Measurements from ENCODE around the gene CPSF7. TPM values are rescaled to one million over a fixed set of nuclear protein-coding genes. Genes with fewer than 3 reads are reported as not detected.
A peak's percentile ranks its signal among the peaks of the same experiment; 100 is the strongest.

CPSF7 gene
- total RNA-seq, 1 experiment from 2014 or later, result 87.0 TPM

- CTCF ChIA-PET, result no interaction called here
- no peak overlapping the region for H2AFZ ChIP-seq
- no peak overlapping the region for H3K4me3 ChIP-seq
- peaks cover 11% of the 10 kb centered on the region for H3F3A ChIP-seq (ENCODE audit: insufficient read depth, low read depth)
- no peaks in the 10 kb centered on the region for H3K9me2 ChIP-seq (ENCODE audit: insufficient read depth)
- no peaks in the 10 kb centered on the region for H4K20me1 ChIP-seq (ENCODE audit: insufficient read depth)
- H3K79me2 ChIP-seq (ENCODE audit: low read depth), result peaks cover 10% of the 10 kb centered on the region
- H3K27me3 ChIP-seq (ENCODE audit: insufficient read depth, low read depth), result no peaks in the 10 kb centered on the region
- peaks cover 53% of the 10 kb centered on the region for H3K36me3 ChIP-seq (ENCODE audit: low read depth)
- DNase-seq, result no peak
- H3K4me1 ChIP-seq (replicated peaks; ENCODE audit: insufficient read depth), result peaks cover 3% of the 10 kb centered on the region
- no peak for TF ChIP-seq EZH2 (IDR thresholded peaks at IDR 0.05; ENCODE audit: low read depth)
- no peak for TF ChIP-seq CTCF (conservative IDR thresholded peaks at IDR 0.05)
- no peak overlapping the region for H3K27ac ChIP-seq
- no peak overlapping the region for H3K4me2 ChIP-seq
- H3K9me3 ChIP-seq (ENCODE audit: insufficient read depth, low read depth), result peaks cover 8% of the 10 kb centered on the region
- POLR2A ChIA-PET (ENCODE audit: unreplicated experiment), result interaction anchor here (0.7 kb wide), 1 partner anchor 8 kb away, joined by 4 read pairs; no protein-coding TSS in a partner anchor
- BruUV-seq (replicated peaks), result no TSS peak
- intact Hi-C loops (cut with micrococcal nuclease; ENCODE audit: unreplicated experiment), result no loop called here
Observed at GRCh38 chr11:61368646-61369045, 61.1 kb downstream of the CPSF7 start.

- H3K27ac ChIP-seq, result no peak overlapping the region
- no peaks in the 10 kb centered on the region for H3K9me2 ChIP-seq (ENCODE audit: insufficient read depth)
- H2AFZ ChIP-seq, result no peak overlapping the region
- intact Hi-C loops (cut with micrococcal nuclease; ENCODE audit: unreplicated experiment), result no loop called here
- H3K4me2 ChIP-seq, result no peak overlapping the region
- H3F3A ChIP-seq (ENCODE audit: insufficient read depth, low read depth), result peaks cover 18% of the 10 kb centered on the region
- H3K36me3 ChIP-seq (ENCODE audit: low read depth), result peaks cover 53% of the 10 kb centered on the region
- peaks cover 3% of the 10 kb centered on the region; the same call in 1 of the 2 replicates for H3K9me3 ChIP-seq (ENCODE audit: insufficient read depth, low read depth)
- ChIA-PET CTCF (no interaction called here), POLR2A (ENCODE audit: unreplicated experiment) (interaction anchor here (0.7 kb wide), 1 partner anchor 586 kb away, joined by 3 read pairs; no protein-coding TSS in a partner anchor)
- BruUV-seq (replicated peaks), result no TSS peak
- DNase-seq, result no peak
- no peaks in the 10 kb centered on the region for H3K27me3 ChIP-seq (ENCODE audit: insufficient read depth, low read depth)
- H3K79me2 ChIP-seq (ENCODE audit: low read depth), result peaks cover 22% of the 10 kb centered on the region
- no peaks in the 10 kb centered on the region for H4K20me1 ChIP-seq (ENCODE audit: insufficient read depth)
- peaks cover 10% of the 10 kb centered on the region for H3K4me1 ChIP-seq (replicated peaks; ENCODE audit: insufficient read depth)
- H3K4me3 ChIP-seq, result no peak overlapping the region
- no peak for TF ChIP-seq CTCF (conservative IDR thresholded peaks at IDR 0.05)
- no peak for TF ChIP-seq EZH2 (IDR thresholded peaks at IDR 0.05; ENCODE audit: low read depth)
Observed at GRCh38 chr11:61367406-61367805, 62.4 kb downstream of the CPSF7 start.

- no peaks in the 10 kb centered on the region for H4K20me1 ChIP-seq (ENCODE audit: insufficient read depth)
- no peaks in the 10 kb centered on the region for H3K9me3 ChIP-seq (ENCODE audit: insufficient read depth, low read depth)
- H3K4me2 ChIP-seq, result peak overlapping the region; percentile 94
- H3K27me3 ChIP-seq (ENCODE audit: insufficient read depth, low read depth), result no peaks in the 10 kb centered on the region
- H3K4me1 ChIP-seq (replicated peaks; ENCODE audit: insufficient read depth), result peaks cover 20% of the 10 kb centered on the region
- H3K4me3 ChIP-seq, result peak overlapping the region; percentile 86; the same call in 1 of the 2 replicates
- POLR2A ChIA-PET (ENCODE audit: unreplicated experiment), result no interaction called here
- H3K36me3 ChIP-seq (ENCODE audit: low read depth), result peaks cover 43% of the 10 kb centered on the region
- peaks cover 43% of the 10 kb centered on the region for H3K79me2 ChIP-seq (ENCODE audit: low read depth)
- H3K27ac ChIP-seq, result no peak overlapping the region
- no peak overlapping the region for H2AFZ ChIP-seq
- no peaks in the 10 kb centered on the region for H3K9me2 ChIP-seq (ENCODE audit: insufficient read depth)
- TF ChIP-seq CTCF (conservative IDR thresholded peaks at IDR 0.05) (no peak), EZH2 (IDR thresholded peaks at IDR 0.05; ENCODE audit: low read depth) (no peak)
- CTCF ChIA-PET, result no interaction called here
- intact Hi-C loops (cut with micrococcal nuclease; ENCODE audit: unreplicated experiment), result no loop called here
- H3F3A ChIP-seq (ENCODE audit: insufficient read depth, low read depth), result peaks cover 23% of the 10 kb centered on the region
- BruUV-seq (replicated peaks), result no TSS peak
- DNase-seq, result no peak
Observed at GRCh38 chr11:61364012-61364675, 65.6 kb downstream of the CPSF7 start.
